ENCODE data around the gene KRT6B.

Gene KRT6B

GRCh38 chr12:52434760-52435530, 17.0 kb downstream of the KRT6B start:
- Mint-ChIP-seq H3K27ac (no peak overlapping the region), H3K36me3 (no peaks in the 10 kb centered on the region), H3K4me3 (no peak overlapping the region), H3K4me1 (no peaks in the 10 kb centered on the region), H3K9me3 (no peaks in the 10 kb centered on the region)
- ATAC-seq (no peak), DNase-seq (ENCODE audit: low spot score in 2 of 2) (no peak)

- no peak within 1 kb of the TSS for H3K4me3 Mint-ChIP-seq
- ATAC-seq (no peak), DNase-seq (ENCODE audit: low spot score in 2 of 2) (no peak)
Measured at GRCh38 chr12:52434081-52434733, 17.7 kb downstream of the KRT6B start, which contains the start of gene KRT75. KRT75 (minus strand) TSS chr12:52434371; CDS start chr12:52434304, 67 bp downstream.

GRCh38 chr12:52433501-52434080, 18.4 kb downstream of the KRT6B start:
- no peaks in the 10 kb centered on the region for H3K36me3 Mint-ChIP-seq
- no peak overlapping the region for H3K27ac Mint-ChIP-seq
- ATAC-seq (no peak), DNase-seq (ENCODE audit: low spot score in 2 of 2) (no peak)
- H3K4me1 Mint-ChIP-seq, result no peaks in the 10 kb centered on the region
- no peak overlapping the region for H3K4me3 Mint-ChIP-seq
- H3K9me3 Mint-ChIP-seq, result no peaks in the 10 kb centered on the region

More at GRCh38 chr12:52434081-52434733, 17.7 kb downstream of the KRT6B start, which contains the start of gene KRT75:
- Mint-ChIP-seq H3K36me3 (no peaks in the 10 kb centered on the region), H3K4me1 (no peaks in the 10 kb centered on the region), H3K27ac (no peak within 1 kb of the TSS), H3K9me3 (no peaks in the 10 kb centered on the region)

- no peaks in the 10 kb centered on the region for H3K9me3 Mint-ChIP-seq
- H3K4me1 Mint-ChIP-seq, result no peaks in the 10 kb centered on the region
- ATAC-seq (no peak), DNase-seq (ENCODE audit: low spot score in 2 of 2) (no peak)
- no peak overlapping the region for H3K27ac Mint-ChIP-seq
- H3K4me3 Mint-ChIP-seq, result no peak overlapping the region
- no peaks in the 10 kb centered on the region for H3K36me3 Mint-ChIP-seq
Measured at GRCh38 chr12:52432559-52433207, 19.3 kb downstream of the KRT6B start.

- H3K36me3 Mint-ChIP-seq, result no peaks in the 10 kb centered on the region
- no peak overlapping the region for H3K4me3 Mint-ChIP-seq
- ATAC-seq (no peak), DNase-seq (ENCODE audit: low spot score in 2 of 2) (no peak)
- H3K4me1 Mint-ChIP-seq, result no peaks in the 10 kb centered on the region
- no peaks in the 10 kb centered on the region for H3K9me3 Mint-ChIP-seq
- H3K27ac Mint-ChIP-seq, result no peak overlapping the region
Measured at GRCh38 chr12:52428121-52428520, 23.8 kb downstream of the KRT6B start.

- H3K27ac Mint-ChIP-seq, result no peak overlapping the region
- no peaks in the 10 kb centered on the region for H3K36me3 Mint-ChIP-seq
- no peak for ATAC-seq
- no peaks in the 10 kb centered on the region for H3K9me3 Mint-ChIP-seq
- no peaks in the 10 kb centered on the region for H3K4me1 Mint-ChIP-seq
- DNase-seq (ENCODE audit: low spot score in 2 of 2), result no peak
- H3K4me3 Mint-ChIP-seq, result no peak overlapping the region
Measured at GRCh38 chr12:52427083-52427482, 24.9 kb downstream of the KRT6B start.

- H3K4me3 Mint-ChIP-seq, result no peak overlapping the region
- H3K4me1 Mint-ChIP-seq, result no peaks in the 10 kb centered on the region
- no peak overlapping the region for H3K27ac Mint-ChIP-seq
- no peaks in the 10 kb centered on the region for H3K9me3 Mint-ChIP-seq
- no peak for DNase-seq (ENCODE audit: low spot score in 2 of 2)
- ATAC-seq, result no peak
- H3K36me3 Mint-ChIP-seq, result no peaks in the 10 kb centered on the region
Measured at GRCh38 chr12:52426034-52426433, 25.9 kb downstream of the KRT6B start.

GRCh38 chr12:52425466-52425865, 26.5 kb downstream of the KRT6B start:
- Mint-ChIP-seq H3K36me3 (no peaks in the 10 kb centered on the region), H3K4me1 (no peaks in the 10 kb centered on the region), H3K9me3 (no peaks in the 10 kb centered on the region), H3K27ac (no peak overlapping the region), H3K4me3 (no peak overlapping the region)
- ATAC-seq (no peak), DNase-seq (ENCODE audit: low spot score in 2 of 2) (no peak)

GRCh38 chr12:52423661-52424500, 28.1 kb downstream of the KRT6B start:
- no peaks in the 10 kb centered on the region for H3K9me3 Mint-ChIP-seq
- DNase-seq (ENCODE audit: low spot score in 2 of 2) (no peak), ATAC-seq (no peak)
- H3K4me1 Mint-ChIP-seq, result no peaks in the 10 kb centered on the region
- H3K4me3 Mint-ChIP-seq, result no peak overlapping the region
- H3K36me3 Mint-ChIP-seq, result no peaks in the 10 kb centered on the region
- H3K27ac Mint-ChIP-seq, result no peak overlapping the region

GRCh38 chr12:52423035-52423434, 28.9 kb downstream of the KRT6B start:
- Mint-ChIP-seq H3K4me1 (no peaks in the 10 kb centered on the region), H3K27ac (no peak overlapping the region), H3K9me3 (no peaks in the 10 kb centered on the region), H3K4me3 (no peak overlapping the region), H3K36me3 (no peaks in the 10 kb centered on the region)
- ATAC-seq (no peak), DNase-seq (ENCODE audit: low spot score in 2 of 2) (no peak)

- H3K4me3 Mint-ChIP-seq, result no peak overlapping the region
- H3K4me1 Mint-ChIP-seq, result no peaks in the 10 kb centered on the region
- DNase-seq (ENCODE audit: low spot score in 2 of 2) (no peak), ATAC-seq (no peak)
- H3K36me3 Mint-ChIP-seq, result no peaks in the 10 kb centered on the region
- H3K9me3 Mint-ChIP-seq, result no peaks in the 10 kb centered on the region
- H3K27ac Mint-ChIP-seq, result no peak overlapping the region
Measured at GRCh38 chr12:52419656-52420055, 32.3 kb downstream of the KRT6B start.

GRCh38 chr12:52418576-52419110, 33.3 kb downstream of the KRT6B start:
- ATAC-seq (no peak), DNase-seq (ENCODE audit: low spot score in 2 of 2) (no peak)
- Mint-ChIP-seq H3K36me3 (no peaks in the 10 kb centered on the region), H3K4me3 (no peak overlapping the region), H3K4me1 (no peaks in the 10 kb centered on the region), H3K9me3 (no peaks in the 10 kb centered on the region), H3K27ac (no peak overlapping the region)

GRCh38 chr12:52417740-52418139, 34.2 kb downstream of the KRT6B start:
- Mint-ChIP-seq H3K4me1 (no peaks in the 10 kb centered on the region), H3K36me3 (no peaks in the 10 kb centered on the region), H3K27ac (no peak overlapping the region), H3K4me3 (no peak overlapping the region), H3K9me3 (no peaks in the 10 kb centered on the region)
- DNase-seq (ENCODE audit: low spot score in 2 of 2) (no peak), ATAC-seq (no peak)

GRCh38 chr12:52416795-52417194, 35.2 kb downstream of the KRT6B start:
- Mint-ChIP-seq H3K4me1 (no peaks in the 10 kb centered on the region), H3K4me3 (no peak overlapping the region), H3K27ac (no peak overlapping the region), H3K9me3 (no peaks in the 10 kb centered on the region), H3K36me3 (no peaks in the 10 kb centered on the region)
- ATAC-seq (no peak), DNase-seq (ENCODE audit: low spot score in 2 of 2) (no peak)
